Measurements from ENCODE around the gene NIPAL3.

NIPAL3 gene

DNA sequence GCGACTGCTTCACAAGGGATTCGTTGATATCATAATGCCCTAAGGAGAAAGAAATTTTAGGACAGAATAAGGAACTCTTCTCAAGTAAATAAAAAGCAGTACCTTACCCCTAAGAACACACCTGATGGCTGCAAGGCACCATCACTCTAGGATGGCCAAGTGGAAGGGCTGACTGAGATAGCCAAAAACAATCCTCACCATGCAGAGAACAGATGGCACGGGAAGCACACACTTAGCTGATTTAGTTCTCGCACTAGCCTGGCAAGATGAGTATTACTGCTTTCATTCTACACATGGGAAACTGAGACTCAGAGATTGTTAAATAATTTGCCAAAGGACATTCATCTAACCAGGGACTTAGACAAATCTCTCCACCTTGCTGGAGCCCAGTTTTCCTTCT, 45.8 kb upstream of the NIPAL3 start:
- no peaks in the 10 kb centered on the region for H3K27me3 ChIP-seq (replicated peaks; ENCODE audit: insufficient read depth, low read length)
- H3K4me2 ChIP-seq (ENCODE audit: low read depth, low read length), result no peak overlapping the region
- H3K79me2 ChIP-seq (ENCODE audit: low read length), result no peaks in the 10 kb centered on the region
- H3K9me3 ChIP-seq (replicated peaks; ENCODE audit: insufficient read depth, low read length), result no peaks in the 10 kb centered on the region
- TF ChIP-seq EZH2 (optimal IDR thresholded peaks at IDR 0.05; ENCODE audit: low read depth, low read length) (no peak), EZH2phosphoT487 (IDR thresholded peaks at IDR 0.05; ENCODE audit: low read length) (no peak)
- TF ChIP-seq, protein P1, sequence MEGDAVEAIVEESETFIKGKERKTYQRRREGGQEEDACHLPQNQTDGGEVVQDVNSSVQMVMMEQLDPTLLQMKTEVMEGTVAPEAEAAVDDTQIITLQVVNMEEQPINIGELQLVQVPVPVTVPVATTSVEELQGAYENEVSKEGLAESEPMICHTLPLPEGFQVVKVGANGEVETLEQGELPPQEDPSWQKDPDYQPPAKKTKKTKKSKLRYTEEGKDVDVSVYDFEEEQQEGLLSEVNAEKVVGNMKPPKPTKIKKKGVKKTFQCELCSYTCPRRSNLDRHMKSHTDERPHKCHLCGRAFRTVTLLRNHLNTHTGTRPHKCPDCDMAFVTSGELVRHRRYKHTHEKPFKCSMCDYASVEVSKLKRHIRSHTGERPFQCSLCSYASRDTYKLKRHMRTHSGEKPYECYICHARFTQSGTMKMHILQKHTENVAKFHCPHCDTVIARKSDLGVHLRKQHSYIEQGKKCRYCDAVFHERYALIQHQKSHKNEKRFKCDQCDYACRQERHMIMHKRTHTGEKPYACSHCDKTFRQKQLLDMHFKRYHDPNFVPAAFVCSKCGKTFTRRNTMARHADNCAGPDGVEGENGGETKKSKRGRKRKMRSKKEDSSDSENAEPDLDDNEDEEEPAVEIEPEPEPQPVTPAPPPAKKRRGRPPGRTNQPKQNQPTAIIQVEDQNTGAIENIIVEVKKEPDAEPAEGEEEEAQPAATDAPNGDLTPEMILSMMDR (IDR thresholded peaks at IDR 0.05; ENCODE audit: low read length), result no peak
- H3K36me3 ChIP-seq (replicated peaks; ENCODE audit: insufficient read depth, low read length), result no peaks in the 10 kb centered on the region
- H3K27ac ChIP-seq (ENCODE audit: low read length), result no peak overlapping the region
- no peaks in the 10 kb centered on the region for H4K20me1 ChIP-seq (ENCODE audit: insufficient read depth, low read length)
- no peak for DNase-seq
- no peaks in the 10 kb centered on the region for H3K9me2 ChIP-seq (replicated peaks; ENCODE audit: insufficient read depth, low read length)
- no peak overlapping the region for H3K4me3 ChIP-seq (ENCODE audit: low read length)
- no peak overlapping the region for H3K9ac ChIP-seq (ENCODE audit: low read length)
- no peaks in the 10 kb centered on the region for H3K4me1 ChIP-seq (ENCODE audit: low read length)
- H3F3A ChIP-seq (ENCODE audit: insufficient read depth, low read length), result no peaks in the 10 kb centered on the region
- H2AFZ ChIP-seq (ENCODE audit: low read length), result no peak overlapping the region

DNA sequence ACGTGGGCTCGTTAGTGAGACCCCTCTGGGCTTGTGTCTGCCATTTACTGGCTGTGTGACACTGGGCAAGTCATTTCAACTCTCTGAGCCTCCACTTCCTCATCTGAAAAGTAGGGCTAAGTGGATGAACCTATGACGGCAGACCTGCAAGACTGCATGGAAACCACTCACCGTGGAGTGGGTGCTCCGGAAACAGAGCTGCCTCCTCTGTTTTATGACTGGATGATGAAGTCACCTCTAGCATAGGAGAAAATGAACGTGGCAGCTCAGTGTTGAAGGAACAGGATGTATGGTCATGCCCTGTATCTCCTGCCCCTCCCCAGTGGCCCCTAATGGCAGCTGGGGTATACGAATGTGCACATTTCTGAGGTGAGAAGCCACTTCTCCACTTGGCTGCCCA, 42.6 kb upstream of the NIPAL3 start:
- no peaks in the 10 kb centered on the region for H4K20me1 ChIP-seq (ENCODE audit: insufficient read depth, low read length)
- TF ChIP-seq EZH2phosphoT487 (IDR thresholded peaks at IDR 0.05; ENCODE audit: low read length) (no peak), EZH2 (optimal IDR thresholded peaks at IDR 0.05; ENCODE audit: low read depth, low read length) (no peak)
- TF ChIP-seq, protein P1 (IDR thresholded peaks at IDR 0.05; ENCODE audit: low read length), result no peak
- H3K4me1 ChIP-seq (ENCODE audit: low read length), result no peaks in the 10 kb centered on the region
- H3K9me2 ChIP-seq (replicated peaks; ENCODE audit: insufficient read depth, low read length), result no peaks in the 10 kb centered on the region
- H3K4me3 ChIP-seq (ENCODE audit: low read length), result no peak overlapping the region
- no peak overlapping the region for H3K4me2 ChIP-seq (ENCODE audit: low read depth, low read length)
- no peaks in the 10 kb centered on the region for H3F3A ChIP-seq (ENCODE audit: insufficient read depth, low read length)
- H3K79me2 ChIP-seq (ENCODE audit: low read length), result no peaks in the 10 kb centered on the region
- no peaks in the 10 kb centered on the region for H3K27me3 ChIP-seq (replicated peaks; ENCODE audit: insufficient read depth, low read length)
- H3K36me3 ChIP-seq (replicated peaks; ENCODE audit: insufficient read depth, low read length), result no peaks in the 10 kb centered on the region
- H2AFZ ChIP-seq (ENCODE audit: low read length), result no peak overlapping the region
- no peaks in the 10 kb centered on the region for H3K9me3 ChIP-seq (replicated peaks; ENCODE audit: insufficient read depth, low read length)
- no peak for DNase-seq
- no peak overlapping the region for H3K9ac ChIP-seq (ENCODE audit: low read length)
- no peak overlapping the region for H3K27ac ChIP-seq (ENCODE audit: low read length)

DNA sequence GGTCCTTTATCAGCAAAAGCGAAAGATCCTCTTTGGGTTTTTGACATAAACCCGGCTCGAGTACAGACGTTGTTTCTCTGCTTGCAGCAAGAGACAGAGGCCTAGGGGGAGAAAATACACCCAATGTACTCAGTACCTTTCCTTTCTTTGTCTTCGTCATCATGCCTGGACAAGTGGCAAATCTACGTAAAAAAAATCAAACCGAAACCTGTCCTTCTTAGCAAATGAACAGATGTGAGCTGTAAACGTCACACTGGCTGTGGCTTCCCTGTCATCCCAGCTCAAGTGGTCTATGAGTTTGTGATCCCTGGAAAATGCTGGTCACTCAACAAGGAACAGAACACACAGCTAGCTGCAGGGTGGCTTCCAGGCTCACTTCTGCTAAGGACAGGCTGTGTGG, 41.9 kb upstream of the NIPAL3 start:
- H3K9me3 ChIP-seq (replicated peaks; ENCODE audit: insufficient read depth, low read length), result no peaks in the 10 kb centered on the region
- TF ChIP-seq, protein P1 (IDR thresholded peaks at IDR 0.05; ENCODE audit: low read length), result no peak
- TF ChIP-seq EZH2 (optimal IDR thresholded peaks at IDR 0.05; ENCODE audit: low read depth, low read length), result no peak
- no peak for TF ChIP-seq EZH2phosphoT487 (IDR thresholded peaks at IDR 0.05; ENCODE audit: low read length)
- no peaks in the 10 kb centered on the region for H3K79me2 ChIP-seq (ENCODE audit: low read length)
- H3K36me3 ChIP-seq (replicated peaks; ENCODE audit: insufficient read depth, low read length), result no peaks in the 10 kb centered on the region
- H3F3A ChIP-seq (ENCODE audit: insufficient read depth, low read length), result no peaks in the 10 kb centered on the region
- H4K20me1 ChIP-seq (ENCODE audit: insufficient read depth, low read length), result no peaks in the 10 kb centered on the region
- H3K4me2 ChIP-seq (ENCODE audit: low read depth, low read length), result no peak overlapping the region
- H3K4me3 ChIP-seq (ENCODE audit: low read length), result no peak overlapping the region
- H2AFZ ChIP-seq (ENCODE audit: low read length), result no peak overlapping the region
- no peak overlapping the region for H3K27ac ChIP-seq (ENCODE audit: low read length)
- H3K4me1 ChIP-seq (ENCODE audit: low read length), result no peaks in the 10 kb centered on the region
- no peaks in the 10 kb centered on the region for H3K9me2 ChIP-seq (replicated peaks; ENCODE audit: insufficient read depth, low read length)
- no peaks in the 10 kb centered on the region for H3K27me3 ChIP-seq (replicated peaks; ENCODE audit: insufficient read depth, low read length)
- DNase-seq, result no peak
- H3K9ac ChIP-seq (ENCODE audit: low read length), result no peak overlapping the region
